B cell (primary cell): ENCODE measurements around the gene FOXN1. TPM values are rescaled to one million over a fixed set of nuclear protein-coding genes. Genes with fewer than 3 reads are reported as not detected.

Source experiments
- ATAC-seq: fragments of 200-7000 bp; cut with Tn5 transposase; one replicate; pipeline ENCODE4 v1.10.0; 2021; ENCODE audit warnings: low read depth, mild to moderate bottlenecking, moderate number of reproducible peaks, moderate library complexity
- CTCF ChIA-PET: fragments of 350-600 bp; sonication (Branson Sonifier 250); formaldehyde crosslinking; loops from one replicate; lab custom pipeline; 2021; ENCODE audit warnings: antibody characterized with exemption, inconsistent platforms; lab: Charles Lee
- POLR2A ChIA-PET: fragments of 350-600 bp; sonication (Branson Sonifier 250); formaldehyde crosslinking; loops from one replicate; lab custom pipeline; 2021; ENCODE audit warnings: antibody characterized with exemption; lab: Charles Lee
- DNase-seq: peaks from one replicate; pipeline ENCODE4 v3.0.0; 2013
- H2AFZ ChIP-seq: 2 replicates; pipeline ENCODE4 v1.6.1; 2012; ENCODE audit warnings: mild to moderate bottlenecking, low read depth, low read length; ENCODE audit not compliant: insufficient read depth, poor library complexity, severe bottlenecking
- H3K27ac ChIP-seq, 2 donors: 1 replicate in 1 of 2; 2 replicates in 1 of 2; pipeline ENCODE4 v1.5.1; 2012 to 2013; ENCODE audit warnings: low read length in 2 of 2, mild to moderate bottlenecking in 2 of 2, moderate library complexity in 1 of 2
- H3K27me3 ChIP-seq, 4 experiments: fragments of 200-600 bp in 1 of 4; sonication (generic) in 1 of 4; replicated peaks in 1 of 4; 1 replicate in 2 of 4; 2 replicates in 2 of 4; pipeline versions ENCODE4 v1.6.1 to v1.7.0; 2013 to 2016; ENCODE audit warnings: low read length in 3 of 4, mild to moderate bottlenecking in 2 of 4, mixed read lengths in 1 of 4, moderate library complexity in 1 of 4; ENCODE audit not compliant: insufficient read depth in 4 of 4, control insufficient read depth in 3 of 4; ENCODE audit errors: control extremely low read depth in 1 of 4
- H3K36me3 ChIP-seq, 2 experiments: replicated peaks in 1 of 2; 1 replicate in 1 of 2; 2 replicates in 1 of 2; pipeline versions ENCODE4 v1.6.1 to v1.7.1; 2013; ENCODE audit warnings: low read length in 1 of 2; ENCODE audit not compliant: insufficient read depth in 2 of 2, control insufficient read depth in 1 of 2; ENCODE audit errors: control extremely low read depth in 1 of 2, extremely low read depth in 1 of 2
- H3K4me1 ChIP-seq, 2 donors: fragments of 200-600 bp in 1 of 2; sonication (generic) in 1 of 2; 1 replicate in 1 of 2; 2 replicates in 1 of 2; pipeline versions ENCODE4 v1.5.1 to v1.6.1; 2013 to 2017; ENCODE audit warnings: low read length in 2 of 2; ENCODE audit not compliant: control insufficient read depth in 2 of 2, insufficient read depth in 2 of 2
- H3K4me2 ChIP-seq: replicated peaks from 2 replicates; pipeline ENCODE3; 2012; ENCODE audit warnings: mild to moderate bottlenecking, low read depth, low read length; ENCODE audit not compliant: poor library complexity, severe bottlenecking
- H3K4me3 ChIP-seq, 5 experiments: fragments of 200-600 bp in 1 of 5; sonication (generic) in 1 of 5; 1 replicate in 3 of 5; 2 replicates in 2 of 5; pipeline versions ENCODE4 v1.5.1 to v1.7.0; 2011 to 2016; ENCODE audit warnings: low read length in 4 of 5, mild to moderate bottlenecking in 4 of 5, low read depth in 2 of 5, control low read depth in 1 of 5, moderate library complexity in 1 of 5; ENCODE audit not compliant: insufficient read depth in 1 of 5; ENCODE audit errors: control extremely low read depth in 1 of 5, extremely low read depth in 1 of 5
- H3K79me2 ChIP-seq: fragments of 200-600 bp; sonication (generic); one replicate; pipeline ENCODE4 v1.6.0; 2016; ENCODE audit warnings: low read length; ENCODE audit not compliant: control insufficient read depth, insufficient read depth
- H3K9ac ChIP-seq: fragments of 200-600 bp; sonication (generic); 2 replicates; pipeline ENCODE4 v1.6.1; 2017; ENCODE audit warnings: mild to moderate bottlenecking, low read length, moderate library complexity
- H3K9me3 ChIP-seq, 3 donors: one replicate each; pipeline versions ENCODE4 v1.6.1 to v1.7.1; 2013; ENCODE audit warnings: low read length in 2 of 3; ENCODE audit not compliant: control insufficient read depth in 2 of 3, insufficient read depth in 1 of 3; ENCODE audit errors: control extremely low read depth in 1 of 3
- H4K20me1 ChIP-seq: 2 replicates; pipeline ENCODE4 v1.6.0; 2012; ENCODE audit warnings: mild to moderate bottlenecking, low read length; ENCODE audit not compliant: insufficient read depth, control insufficient read depth, poor library complexity, severe bottlenecking
- H3K27ac Mint-ChIP-seq: one replicate; pipeline ENCODE4 v1.8.0; 2021; ENCODE audit warnings: mixed read lengths
- H3K27me3 Mint-ChIP-seq: one replicate; pipeline ENCODE4 v1.8.0; 2021; ENCODE audit warnings: mixed read lengths
- H3K4me1 Mint-ChIP-seq: one replicate; pipeline ENCODE4 v1.8.0; 2021; ENCODE audit warnings: mixed read lengths
- H3K4me3 Mint-ChIP-seq: one replicate; pipeline ENCODE4 v1.8.0; 2021; ENCODE audit warnings: mixed read lengths
- H3K9me3 Mint-ChIP-seq: one replicate; pipeline ENCODE4 v1.8.0; 2022; ENCODE audit warnings: mixed read lengths; ENCODE audit not compliant: insufficient read depth
- CTCF ChIP-seq: fragments of 200-600 bp; IDR thresholded peaks from one replicate; pipeline ENCODE4 v1.8.0; 2022; ENCODE audit warnings: antibody characterized with exemption, mild to moderate bottlenecking
- EZH2 ChIP-seq: IDR thresholded peaks from 2 replicates; pipeline ENCODE4 v1.6.1; 2012; ENCODE audit warnings: borderline replicate concordance, low read depth, mild to moderate bottlenecking, moderate library complexity, low read length; ENCODE audit not compliant: insufficient read depth, poor library complexity, severe bottlenecking
- WGBS: methylation state at CpG from one replicate; pipeline ENCODE4 v1.1.5; 2013; ENCODE audit warnings: missing lambda C conversion rate; ENCODE audit not compliant: insufficient coverage; 5-methylcytosine and 5-hydroxymethylcytosine counted together
- intact Hi-C: fragments of 100-400 bp; cut with micrococcal nuclease; formaldehyde crosslinking; loops from one replicate; pipeline ENCODE4 v1.10.0; 2022
- polyA plus RNA-seq: library from polyadenylated mRNA; depleted of rRNA; stranded (reverse); fragments of >200 nt; gene quantifications from 2 replicates; pipeline ENCODE4 v1.2.3, GENCODE V29; 2012
- total RNA-seq, 2 donors: library from RNA; stranded (reverse); fragments of 120-200 nt in 1 of 2; gene quantifications; 1 replicate in 1 of 2; 2 replicates in 1 of 2; pipeline versions ENCODE4 v1.2.3 to v1.2.4, GENCODE V29; 2013 to 2022

Gene FOXN1
- total and polyA plus RNA-seq, 2 donors (not counting 1 experiment from before 2014, with no cell fraction given): not detected

- POLR2A ChIA-PET: interaction anchor here (0.8 to 2.3 kb wide), 5 partner anchors 19 to 381 kb away, joined by 3 to 14 read pairs (median 4); partner anchors contain the start of genes BLTP2, PHF12 and UNC119
- no peaks in the 10 kb centered on the region for H3K27me3 ChIP-seq
- H3K27me3 Mint-ChIP-seq: no peaks in the 10 kb centered on the region
- H3K9me3 ChIP-seq: no peaks in the 10 kb centered on the region
- intact Hi-C loops: loop anchor here (1.0 to 10.0 kb wide), 4 partner anchors 19 to 234 kb away; partner anchors contain the start of genes IFT20, PROCA1, RAB34 and RPL23A
- H3K9ac ChIP-seq: peak overlapping the region; percentile 94
- H3K27ac ChIP-seq: peak overlapping the region; percentile 74 to 80
- H3K27ac Mint-ChIP-seq: peak overlapping the region; percentile 93
- H3K4me1 ChIP-seq: peaks cover 44 to 65% of the 10 kb centered on the region in 2 donors
- peak overlapping the region; percentile 69 to 99 (median 86) for H3K4me3 ChIP-seq
- ATAC-seq (peak; percentile 9), DNase-seq (peak; percentile 58)
- CTCF ChIA-PET: interaction anchor here (0.7 to 3.3 kb wide), 7 partner anchors 17 to 156 kb away, joined by 3 to 31 read pairs (median 4); no protein-coding TSS in a partner anchor
- H3K79me2 ChIP-seq: peaks cover 63% of the 10 kb centered on the region
- peaks cover 18% of the 10 kb centered on the region for H4K20me1 ChIP-seq
- H3K4me2 ChIP-seq: peak overlapping the region; percentile 87
- H3K9me3 Mint-ChIP-seq: no peaks in the 10 kb centered on the region
- peak overlapping the region; percentile 95 for H2AFZ ChIP-seq
- peaks cover 54% of the 10 kb centered on the region for H3K4me1 Mint-ChIP-seq
- WGBS: under 1% methylated on average over 39 of the region's 39 CpGs
- no peak for TF ChIP-seq EZH2
- TF ChIP-seq CTCF: no peak
- H3K4me3 Mint-ChIP-seq: peak overlapping the region; percentile 95
- H3K36me3 ChIP-seq: peaks cover 0 to 6% of the 10 kb centered on the region in 2 experiments
Measured at GRCh38 chr17:28570716-28571360, 64.7 kb downstream of the FOXN1 start.
